Measurements from ENCODE around the gene CD9.

Gene CD9

DNA sequence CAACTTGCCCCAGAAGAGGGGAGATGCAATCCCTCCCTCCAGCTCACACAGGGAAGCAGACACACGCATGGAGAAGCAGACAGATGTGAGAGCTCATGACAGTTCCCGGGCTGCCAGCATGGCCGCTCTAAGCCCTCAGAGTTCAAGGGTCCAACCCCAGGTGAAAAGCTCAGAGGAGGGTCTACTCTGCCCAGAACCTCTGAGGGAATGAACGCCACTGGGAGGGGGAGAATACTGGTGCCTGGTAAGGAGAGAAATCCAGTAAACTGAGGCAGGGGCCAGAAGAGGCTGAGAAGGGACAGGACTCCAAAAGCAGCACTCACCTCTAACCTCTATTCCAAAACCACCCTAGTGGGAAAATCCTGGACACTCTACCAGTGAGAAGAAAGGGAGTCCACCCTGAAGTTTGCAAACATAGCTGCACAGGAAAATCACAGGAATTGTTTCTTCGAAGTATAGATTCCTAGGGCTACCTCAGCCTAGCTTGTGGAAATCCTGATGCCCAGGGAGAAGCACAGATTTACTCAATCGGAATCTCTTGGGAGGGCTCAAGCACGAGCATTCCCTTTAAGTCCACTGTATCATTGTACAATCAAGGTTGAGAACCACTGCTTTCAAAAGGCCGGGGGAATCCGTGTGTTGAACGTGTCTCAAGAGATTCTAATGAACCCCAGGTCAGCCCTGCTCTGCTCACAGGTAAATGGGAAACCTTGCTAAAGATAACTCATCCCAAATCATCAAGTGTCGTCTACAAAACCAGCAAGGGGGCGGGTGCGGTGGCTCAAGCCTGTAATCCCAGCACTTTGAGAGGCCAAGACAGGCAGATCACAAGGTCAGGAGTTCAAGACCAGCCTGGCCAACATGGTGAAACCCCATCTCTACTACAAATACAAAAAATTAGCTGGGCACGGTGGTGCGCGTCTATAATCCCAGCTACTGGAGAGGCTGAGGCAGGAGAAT, 76.0 kb downstream of the CD9 start:
- no peak for DNase-seq (ENCODE audit: low read depth, low spot score)

DNA sequence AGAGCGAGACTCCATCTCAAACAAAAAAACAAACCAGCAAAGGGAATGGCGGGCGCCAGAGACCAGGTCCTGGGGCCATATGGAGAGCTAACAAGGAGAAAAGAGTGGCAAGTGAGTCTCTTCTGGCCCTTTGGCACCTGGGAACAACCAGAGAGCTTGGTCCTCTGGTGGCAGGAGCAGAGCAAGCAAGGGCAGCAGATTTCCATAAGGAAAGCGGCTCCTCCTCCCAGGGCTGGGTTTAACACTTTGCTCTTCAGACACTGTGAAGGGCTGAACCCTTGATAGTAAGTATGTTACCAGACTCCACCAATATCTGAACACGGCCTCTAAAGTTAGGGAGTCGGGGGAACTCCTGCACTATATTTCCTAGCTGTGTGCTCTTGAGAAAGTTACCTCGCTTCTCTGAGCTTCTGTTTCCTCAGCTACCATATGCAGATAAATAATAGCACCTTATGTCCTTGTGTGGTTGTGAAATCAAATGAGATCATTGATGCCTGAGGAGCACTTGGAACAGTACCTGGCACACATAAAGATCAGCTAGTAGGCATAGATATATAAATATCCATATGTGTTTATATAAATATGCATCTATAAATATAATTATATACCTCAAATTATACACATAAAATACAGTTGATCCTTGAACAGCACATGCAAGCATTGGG, 76.9 kb downstream of the CD9 start:
- peak; percentile 56 for DNase-seq (ENCODE audit: low read depth, low spot score)

DNA sequence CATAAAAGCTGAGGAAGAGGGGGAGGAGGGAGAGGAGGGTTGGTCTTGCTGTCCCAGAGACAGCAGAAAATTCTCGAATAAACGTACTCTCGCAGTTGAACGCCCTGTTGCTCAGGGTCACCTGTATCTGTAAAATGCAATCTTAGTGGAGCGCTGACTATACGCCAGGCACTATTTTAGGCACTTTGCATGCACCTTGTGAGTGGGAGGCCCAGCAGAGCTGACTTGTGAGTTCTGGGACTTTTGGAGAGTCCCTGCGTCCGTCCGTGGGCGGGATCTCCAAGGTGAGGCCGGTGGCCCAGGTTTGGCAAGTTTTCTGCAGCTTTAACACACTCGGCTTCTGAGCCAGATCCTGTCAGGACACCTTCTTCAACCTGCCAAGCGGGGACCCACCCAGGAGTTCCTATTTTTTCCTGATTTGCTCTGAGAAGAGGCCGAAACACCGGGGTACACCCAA, 77.8 kb downstream of the CD9 start:
- DNase-seq (ENCODE audit: low read depth, low spot score), result peak; percentile 63

DNA sequence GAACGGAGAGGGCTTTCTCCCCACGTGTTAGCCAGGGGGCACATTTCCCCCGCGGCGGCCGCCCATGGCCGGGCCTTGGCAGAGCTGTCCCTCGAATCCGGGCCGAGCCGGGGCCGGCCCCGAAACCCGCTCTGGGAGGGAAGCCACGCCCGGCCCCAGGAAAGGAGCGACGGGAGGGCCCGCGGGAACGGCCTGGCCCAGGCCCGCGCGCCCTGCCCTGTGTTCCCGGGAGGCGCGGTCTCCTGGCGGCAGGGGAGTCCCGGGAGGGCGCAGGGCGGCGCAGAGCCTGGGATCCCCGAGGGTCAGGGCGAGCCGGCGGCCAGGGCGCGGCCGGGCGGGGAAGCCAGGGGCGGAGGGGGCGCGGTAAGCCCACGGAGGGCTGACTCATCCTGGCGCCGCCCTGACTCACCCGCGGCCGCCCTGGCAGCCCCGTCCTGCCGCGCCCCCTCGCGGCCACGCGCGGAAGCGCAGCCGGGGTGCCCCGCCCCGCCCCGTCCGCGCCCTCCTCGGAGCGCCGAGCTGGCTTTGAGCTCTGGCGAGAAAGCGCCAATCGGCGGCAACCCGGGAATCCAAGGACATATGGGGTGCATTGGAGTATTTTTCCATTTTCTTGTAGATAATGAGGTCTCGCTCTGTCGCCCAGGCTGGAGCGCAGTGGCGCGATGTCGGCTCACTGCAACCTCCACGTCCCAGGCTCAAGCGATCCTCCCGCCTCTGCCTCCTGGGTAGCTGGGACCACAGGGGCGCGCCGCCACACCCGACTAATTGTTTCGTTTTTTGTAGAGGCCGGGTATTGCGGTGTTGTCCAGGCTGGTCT, 78.4 kb downstream of the CD9 start:
- DNase-seq (ENCODE audit: low read depth, low spot score), result peak; percentile 82

DNA sequence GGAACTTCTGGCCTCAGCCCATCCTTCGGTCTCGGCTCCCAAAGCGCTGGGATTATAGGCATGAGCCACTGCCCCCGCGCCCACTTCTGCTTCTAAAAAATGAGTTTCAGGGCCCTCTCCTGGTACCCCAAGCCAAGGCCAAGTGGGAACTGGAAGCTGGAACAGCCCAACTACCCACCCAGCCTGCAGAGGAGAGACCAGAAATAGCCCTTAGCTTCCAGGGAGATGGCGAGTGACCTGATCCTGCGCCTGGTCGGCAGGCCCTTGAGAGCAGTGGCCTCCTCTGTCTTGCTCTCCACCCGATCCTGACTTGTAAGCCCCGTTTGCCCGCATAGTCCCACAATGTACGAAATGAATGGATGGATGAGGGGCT, 79.0 kb downstream of the CD9 start:
- no peak for DNase-seq (ENCODE audit: low read depth, low spot score)

DNA sequence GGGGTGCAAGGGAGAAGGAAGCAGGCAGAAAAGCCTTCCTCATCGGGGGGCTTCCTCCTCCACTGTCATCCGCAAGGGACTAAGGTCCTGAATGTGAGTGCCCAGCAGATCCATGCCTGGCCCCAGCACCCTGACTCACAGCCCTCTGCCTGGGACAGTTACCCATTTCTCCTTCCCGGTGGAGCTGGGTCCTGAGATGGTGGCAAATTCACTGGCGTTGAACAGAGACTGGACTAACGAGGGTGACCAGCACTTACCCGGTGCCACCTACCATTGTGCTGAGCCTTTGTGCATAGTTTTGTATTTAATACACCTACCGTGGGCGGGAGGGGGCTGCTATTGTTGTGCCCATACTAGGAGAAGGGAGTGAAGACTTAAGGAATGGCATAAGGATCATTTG, 79.4 kb downstream of the CD9 start:
- DNase-seq (ENCODE audit: low read depth, low spot score), result no peak

DNA sequence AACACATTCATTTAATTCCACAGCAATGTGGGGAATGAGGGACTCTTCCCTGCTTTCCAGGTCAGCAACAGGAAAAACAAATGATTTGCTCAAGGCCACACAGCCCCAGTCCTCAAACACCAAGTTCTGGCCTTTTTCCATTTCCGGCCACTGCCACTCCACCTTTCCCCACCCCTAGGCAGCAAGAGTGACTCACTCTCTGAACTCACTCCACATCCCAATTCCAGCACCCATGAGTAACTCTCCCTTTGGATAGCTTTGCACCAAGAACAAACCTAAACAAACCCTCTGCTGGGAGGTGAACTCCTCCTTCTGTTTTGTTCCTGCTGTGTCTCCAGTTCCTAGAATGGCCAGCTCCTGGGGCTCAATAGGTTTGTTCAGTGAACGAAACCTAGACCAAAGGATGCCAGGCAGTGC, 79.9 kb downstream of the CD9 start:
- peak; percentile 83 for DNase-seq (ENCODE audit: low read depth, low spot score)

DNA sequence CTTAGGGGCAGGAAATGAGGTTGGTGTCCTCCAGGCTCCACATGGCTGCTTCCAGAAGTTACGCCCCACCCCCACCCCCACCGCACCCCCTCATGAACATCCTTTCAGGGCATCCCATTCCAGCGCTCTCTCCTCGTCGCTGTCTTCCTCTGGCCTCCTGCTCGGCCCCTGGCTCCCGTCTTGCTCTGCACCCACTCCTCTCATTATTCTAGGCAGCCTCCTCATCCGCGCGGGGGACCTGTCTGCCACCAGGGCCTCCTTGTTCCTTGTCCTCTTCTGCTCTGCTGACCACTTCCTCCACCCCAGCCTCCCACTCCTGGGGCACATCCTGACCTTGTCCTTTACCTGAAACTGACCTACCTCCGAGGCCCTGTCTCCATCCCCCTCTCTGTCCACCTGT, 80.5 kb downstream of the CD9 start:
- DNase-seq (ENCODE audit: low read depth, low spot score), result no peak

DNA sequence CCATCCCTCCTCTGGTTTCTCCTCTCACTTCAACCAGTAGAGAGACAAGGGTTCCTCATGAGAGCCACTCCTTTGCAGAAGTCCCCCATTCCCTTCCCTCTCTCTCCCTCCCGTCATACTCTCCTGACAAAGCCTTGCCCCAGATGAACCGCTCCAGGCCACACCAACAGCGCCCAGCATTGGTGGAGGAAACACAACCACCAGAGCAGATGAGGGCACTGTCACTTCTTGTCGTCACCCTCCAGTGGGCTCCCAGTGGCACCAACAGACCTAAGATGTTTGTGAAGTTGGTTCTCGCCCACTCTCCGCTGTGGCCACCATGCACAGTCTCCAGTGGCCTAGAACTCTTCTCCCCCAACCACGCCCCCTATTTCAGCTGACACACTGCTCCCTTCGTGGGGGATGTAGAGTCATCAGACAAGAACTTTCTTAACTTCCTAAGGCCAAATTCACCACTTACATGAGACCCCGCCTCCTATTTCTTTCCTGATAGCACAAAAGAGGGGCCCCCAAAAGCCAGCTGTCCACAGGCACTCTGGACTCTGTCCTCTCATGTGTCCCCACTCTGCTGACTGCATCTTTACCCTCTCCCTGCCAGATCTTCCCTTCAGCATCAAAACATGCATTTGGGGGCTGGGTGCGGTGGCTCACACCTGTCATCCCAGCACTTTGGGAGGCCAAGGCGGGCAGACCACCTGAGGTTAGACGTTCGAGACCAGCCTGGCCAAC, 81.0 kb downstream of the CD9 start:
- DNase-seq (ENCODE audit: low read depth, low spot score), result no peak

DNA sequence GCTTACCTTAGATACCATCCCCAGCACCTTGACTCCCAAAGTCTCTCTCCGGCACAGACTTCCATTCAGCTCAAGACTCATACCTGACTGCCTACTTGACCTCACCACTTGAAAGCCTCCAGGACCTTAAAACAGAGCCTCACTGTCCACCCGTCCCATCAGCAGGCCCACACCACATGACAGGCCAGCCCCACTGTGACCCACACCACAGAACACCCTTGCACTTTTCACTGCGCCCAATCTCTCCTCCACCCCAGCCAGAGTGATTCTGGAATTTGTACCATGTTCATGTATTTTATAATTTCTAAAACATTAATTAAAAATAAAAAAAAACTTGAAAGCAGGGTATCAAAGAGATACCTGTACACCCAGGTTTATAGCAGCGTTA, 82.2 kb downstream of the CD9 start:
- no peak for DNase-seq (ENCODE audit: low read depth, low spot score)

DNA sequence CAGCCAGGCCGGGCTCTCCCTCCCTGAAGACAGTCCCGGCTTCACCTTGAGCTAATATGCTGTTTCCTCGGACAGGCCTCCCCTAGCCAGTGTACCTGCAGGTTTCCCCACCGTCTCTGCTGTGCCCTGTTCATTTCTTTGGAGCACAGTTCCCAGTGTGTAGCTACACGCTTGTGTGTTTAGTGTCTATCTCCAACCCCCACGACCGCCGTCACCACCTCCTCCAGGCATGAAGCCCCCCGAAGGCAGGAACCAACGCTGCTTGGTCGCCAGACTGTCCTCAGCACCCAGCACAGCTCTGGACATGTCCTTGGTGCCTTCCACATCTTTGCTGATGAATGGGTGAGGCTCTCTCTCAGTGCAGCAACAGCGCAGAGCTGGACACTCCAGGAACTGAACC, 84.1 kb downstream of the CD9 start:
- no peak for DNase-seq (ENCODE audit: low read depth, low spot score)

DNA sequence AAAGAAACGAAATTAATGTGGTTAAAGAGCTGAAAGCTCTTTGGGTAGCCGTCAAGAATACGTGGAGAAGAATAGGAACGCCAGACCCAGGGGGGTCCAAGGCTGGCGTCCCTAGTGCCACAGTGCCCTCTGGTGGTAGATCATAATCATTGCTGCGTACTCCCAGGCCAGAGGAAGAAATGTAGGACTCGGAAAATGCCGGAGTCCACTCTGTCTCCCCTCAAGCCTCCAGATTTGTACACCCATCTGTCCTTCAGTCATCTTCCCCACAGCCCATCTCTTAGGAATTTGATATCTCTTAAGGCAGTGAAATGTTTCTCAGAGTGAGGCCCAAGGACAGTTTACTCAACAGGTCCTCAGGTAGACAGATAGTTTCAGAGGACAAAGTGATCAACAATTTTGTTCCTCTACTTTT, 84.9 kb downstream of the CD9 start:
- peak; percentile 85 for DNase-seq (ENCODE audit: low read depth, low spot score)

DNA sequence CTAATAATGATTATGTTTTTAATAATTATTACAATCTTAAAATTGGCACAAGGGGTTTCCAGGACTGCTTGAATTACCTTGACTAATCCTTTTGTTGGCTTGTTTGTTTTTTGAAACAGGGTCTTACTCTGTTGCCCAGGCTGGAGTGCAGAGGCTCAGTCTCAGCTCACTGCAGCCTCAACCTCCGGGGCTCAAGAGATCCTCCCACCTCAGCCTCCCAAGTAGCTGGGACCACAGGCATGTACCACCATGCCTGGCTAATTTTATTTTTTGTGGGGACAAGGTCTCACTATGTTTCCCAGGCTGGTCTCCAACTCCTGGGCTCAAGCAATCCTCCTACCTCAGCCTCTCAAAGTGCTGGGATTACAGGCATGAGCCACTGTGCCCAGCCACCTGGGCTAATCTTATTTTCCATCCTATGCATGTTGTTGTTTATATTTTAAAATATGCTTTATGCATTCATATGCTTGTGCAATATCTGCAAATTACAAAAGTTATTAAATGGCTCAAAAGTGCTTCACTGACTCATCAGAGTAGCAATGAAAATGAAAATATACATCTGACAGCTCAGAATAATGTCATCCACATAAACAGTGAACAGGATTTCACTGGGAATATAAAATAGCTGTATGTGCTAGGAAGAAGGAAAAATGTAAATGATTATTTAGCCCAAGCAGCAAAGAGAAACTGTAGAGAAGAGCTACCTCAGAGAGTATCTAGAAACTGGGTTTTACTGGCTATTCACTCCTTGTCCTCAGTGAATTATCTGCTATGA, 85.5 kb downstream of the CD9 start:
- DNase-seq (ENCODE audit: low read depth, low spot score), result no peak
